ENCODE data around the gene ATP8A1.

Gene ATP8A1

GRCh38 chr4:42624551-42624950, 32.4 kb downstream of the ATP8A1 start:
- no peak for DNase-seq

- no peak for DNase-seq
Measured at GRCh38 chr4:42618023-42618422, 38.9 kb downstream of the ATP8A1 start.

- no peak for DNase-seq
Measured at GRCh38 chr4:42617030-42617429, 39.9 kb downstream of the ATP8A1 start.

DNA sequence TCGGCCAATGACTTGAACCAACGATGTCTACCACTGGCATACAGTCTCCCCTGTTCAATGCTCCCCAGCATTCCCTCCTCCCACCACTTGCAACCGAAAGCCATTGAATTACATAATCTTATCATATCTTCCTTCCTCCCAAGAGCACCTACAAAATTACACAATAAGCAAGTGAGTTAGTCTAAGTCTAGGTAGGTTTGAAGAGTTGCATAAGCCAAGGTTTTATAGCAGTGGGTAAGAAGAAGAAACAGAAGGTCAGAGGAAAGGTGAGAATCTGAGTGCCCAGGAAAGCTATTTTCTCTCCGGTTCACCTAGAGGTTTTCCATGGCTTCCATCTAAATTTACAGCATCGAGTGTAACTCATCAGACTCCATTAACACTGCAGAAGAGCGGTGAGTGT, 40.3 kb downstream of the ATP8A1 start:
- DNase-seq = no peak

DNA sequence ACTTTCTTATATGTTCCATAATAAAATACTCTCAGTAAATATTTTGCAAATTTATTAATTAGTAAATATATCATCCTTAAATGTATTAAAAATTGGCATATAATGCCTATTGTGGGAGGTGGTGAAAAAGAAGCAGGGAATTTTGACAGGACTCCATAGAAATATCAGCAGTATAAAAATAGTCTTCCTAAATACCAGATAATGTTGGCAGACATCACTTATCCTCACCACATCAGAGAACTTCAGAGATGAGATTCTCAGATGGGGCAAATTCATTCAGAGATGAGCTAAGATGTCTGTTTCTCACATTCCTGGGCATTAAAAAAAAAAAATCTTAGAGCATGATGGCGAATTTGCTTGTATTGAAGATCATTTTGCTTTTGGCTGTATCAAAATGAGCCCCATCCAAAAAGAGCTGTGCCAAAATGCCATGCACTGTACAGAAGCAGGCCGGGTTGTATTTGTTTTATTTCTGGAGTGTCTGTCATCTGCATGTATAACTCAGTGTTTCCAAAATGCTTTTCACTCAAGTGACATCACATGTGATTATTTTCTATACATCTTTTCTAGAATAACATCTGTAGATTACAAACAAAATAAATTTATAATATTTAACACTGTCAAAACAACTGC, 41.7 kb downstream of the ATP8A1 start:
- no peak for DNase-seq

DNA sequence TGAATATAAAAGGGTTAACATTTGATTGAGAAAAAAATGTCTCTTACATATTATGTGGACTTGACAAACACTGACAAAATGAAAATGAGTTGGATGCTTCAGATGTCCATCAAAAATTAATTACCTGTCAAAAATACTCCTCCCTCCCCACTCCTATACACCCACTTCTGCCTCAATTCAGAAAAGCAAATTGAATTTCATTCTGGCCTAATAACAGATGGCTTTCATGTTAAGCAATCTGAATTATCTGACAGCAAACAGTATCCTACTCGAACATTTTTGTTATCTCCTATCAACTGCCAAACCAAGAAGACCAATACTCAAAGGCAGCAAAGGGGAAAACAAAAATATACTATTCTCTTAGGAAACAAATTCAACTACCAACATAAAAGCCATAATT, 44.0 kb downstream of the ATP8A1 start:
- DNase-seq = no peak

- no peak for DNase-seq
Measured at GRCh38 chr4:42610941-42611340, 46.0 kb downstream of the ATP8A1 start.

DNA sequence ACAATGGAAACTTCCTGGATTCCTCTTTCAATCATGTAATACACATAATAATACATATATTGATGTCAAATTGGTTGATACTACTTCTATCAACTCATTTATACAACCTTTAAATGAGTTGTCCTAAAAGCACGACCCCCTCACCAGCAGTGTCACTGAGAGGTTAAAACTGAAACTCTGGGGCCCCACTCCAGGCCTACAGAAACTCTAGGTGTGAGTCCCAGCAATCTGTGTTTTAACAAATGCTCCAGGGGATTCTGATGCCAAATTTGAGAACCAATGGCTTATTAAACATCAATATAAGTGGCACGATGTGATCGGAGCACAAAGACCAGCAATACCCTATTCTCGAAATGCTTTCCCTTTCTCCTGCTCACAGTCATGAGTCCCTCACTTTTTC, 47.9 kb downstream of the ATP8A1 start:
- DNase-seq = no peak

- DNase-seq = no peak
Measured at GRCh38 chr4:42608551-42608950, 48.4 kb downstream of the ATP8A1 start.

- DNase-seq = no peak
Measured at GRCh38 chr4:42607011-42607726, 49.7 kb downstream of the ATP8A1 start.

- DNase-seq = no peak
Measured at GRCh38 chr4:42605264-42605663, 51.6 kb downstream of the ATP8A1 start.

DNA sequence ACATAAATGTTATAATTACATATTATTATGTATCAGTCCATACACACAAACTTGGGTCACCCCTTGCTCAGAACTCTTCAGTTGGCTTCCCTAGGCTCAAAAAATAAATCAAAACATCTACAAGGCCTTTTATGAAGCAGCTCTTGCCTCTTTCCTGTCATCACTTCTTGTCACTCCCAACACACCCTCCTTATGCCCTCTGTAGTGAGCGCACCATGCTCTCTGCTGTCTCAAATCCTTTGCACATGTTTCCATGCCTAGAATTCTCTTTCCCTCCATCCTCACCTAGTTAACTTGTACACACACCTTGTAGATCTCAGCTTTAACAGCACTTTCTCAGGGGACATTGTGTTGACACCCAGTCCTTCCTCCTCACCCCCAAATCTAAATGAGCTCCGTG, 53.0 kb downstream of the ATP8A1 start:
- no peak for DNase-seq

- DNase-seq = no peak
Measured at GRCh38 chr4:42600578-42600977, 56.3 kb downstream of the ATP8A1 start.

- no peak for DNase-seq
Measured at GRCh38 chr4:42596918-42597317, 60.0 kb downstream of the ATP8A1 start.

DNA sequence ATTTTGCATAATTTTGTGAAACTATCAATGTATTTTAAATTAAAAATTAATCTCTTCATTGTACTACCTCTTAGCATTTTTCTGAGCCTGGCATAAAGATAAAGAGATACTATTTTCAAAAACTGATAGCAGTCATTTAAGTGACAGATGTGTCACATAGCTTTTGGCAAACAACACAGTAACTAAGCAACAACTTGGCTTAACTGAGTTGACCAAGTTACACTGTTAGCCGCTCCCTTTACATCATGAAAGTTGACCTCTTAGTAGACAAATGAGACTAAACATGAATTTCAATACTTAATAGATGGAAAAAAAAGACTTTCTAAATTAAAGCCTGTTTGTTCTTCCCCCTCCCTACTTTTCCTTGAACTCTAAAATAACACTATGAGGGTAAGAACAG, 62.0 kb downstream of the ATP8A1 start:
- no peak for DNase-seq

DNA sequence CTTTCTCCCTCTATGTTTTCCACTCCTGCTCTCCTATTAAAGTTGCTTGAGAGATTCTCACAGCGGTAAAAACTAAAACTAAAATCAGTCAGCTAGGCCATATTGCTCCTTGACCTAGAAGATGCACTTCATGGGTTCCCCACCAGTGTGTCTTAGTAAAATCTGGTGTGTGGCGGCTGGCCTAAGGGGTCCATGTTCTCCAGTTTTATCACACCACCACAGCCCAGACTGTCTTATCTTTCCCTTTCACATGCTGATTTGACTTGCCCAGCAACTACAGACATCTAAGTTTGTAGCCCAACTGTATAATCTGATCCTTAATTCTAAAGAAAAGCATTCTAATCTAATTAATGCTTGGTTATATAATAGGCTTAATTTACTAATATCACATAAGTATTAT, 68.0 kb downstream of the ATP8A1 start:
- peak; percentile 85 for DNase-seq

- DNase-seq = no peak
Measured at GRCh38 chr4:42586775-42587174, 70.1 kb downstream of the ATP8A1 start.

- no peak for DNase-seq
Measured at GRCh38 chr4:42579903-42580302, 77.0 kb downstream of the ATP8A1 start.

DNA sequence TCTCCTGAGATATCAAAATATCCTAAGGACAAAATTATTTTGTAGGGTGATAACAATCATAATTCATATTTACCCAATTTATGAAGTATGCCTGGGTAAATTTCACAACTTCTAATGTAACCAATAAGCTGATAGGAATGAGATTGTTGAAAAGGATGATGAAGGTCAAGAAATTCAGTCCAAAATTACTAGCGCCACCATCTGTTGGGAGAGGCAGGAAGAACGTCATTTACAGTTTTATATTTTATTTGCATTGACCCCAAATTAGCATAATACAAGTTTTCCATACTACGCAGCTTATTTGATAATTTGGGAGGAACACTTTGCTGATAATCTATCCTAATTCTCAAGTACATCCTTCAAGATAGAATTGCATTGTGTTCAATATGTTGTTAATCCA, 78.7 kb downstream of the ATP8A1 start:
- no peak for DNase-seq

DNA sequence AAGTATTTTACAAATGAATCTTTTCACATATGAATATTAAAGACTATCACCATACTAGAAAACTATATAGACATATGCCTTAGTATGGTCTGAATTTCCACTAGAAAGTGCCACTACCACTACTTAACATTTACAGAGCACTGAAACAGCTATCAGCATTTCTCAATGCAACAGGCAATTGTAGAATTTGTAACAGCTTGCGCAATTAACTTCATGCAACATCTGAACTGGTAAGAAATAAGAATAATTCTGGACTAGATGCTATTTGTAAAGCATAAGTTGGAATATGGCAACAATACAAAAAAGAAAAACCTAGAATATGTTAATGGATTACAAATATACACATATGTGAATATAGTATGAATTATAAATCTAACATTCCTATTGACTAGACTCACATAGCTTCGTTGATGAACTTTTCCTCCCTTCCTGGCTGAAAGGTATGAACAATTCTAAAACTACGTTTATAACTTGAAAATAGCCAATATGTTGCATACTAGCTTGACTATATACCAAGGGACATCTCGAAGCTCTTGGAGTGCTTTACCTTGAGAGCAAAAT, 82.0 kb downstream of the ATP8A1 start:
- DNase-seq = peak; percentile 34

GRCh38 chr4:42573249-42573648, 83.7 kb downstream of the ATP8A1 start:
- no peak for DNase-seq

GRCh38 chr4:42570221-42570620, 86.7 kb downstream of the ATP8A1 start:
- DNase-seq = no peak

DNA sequence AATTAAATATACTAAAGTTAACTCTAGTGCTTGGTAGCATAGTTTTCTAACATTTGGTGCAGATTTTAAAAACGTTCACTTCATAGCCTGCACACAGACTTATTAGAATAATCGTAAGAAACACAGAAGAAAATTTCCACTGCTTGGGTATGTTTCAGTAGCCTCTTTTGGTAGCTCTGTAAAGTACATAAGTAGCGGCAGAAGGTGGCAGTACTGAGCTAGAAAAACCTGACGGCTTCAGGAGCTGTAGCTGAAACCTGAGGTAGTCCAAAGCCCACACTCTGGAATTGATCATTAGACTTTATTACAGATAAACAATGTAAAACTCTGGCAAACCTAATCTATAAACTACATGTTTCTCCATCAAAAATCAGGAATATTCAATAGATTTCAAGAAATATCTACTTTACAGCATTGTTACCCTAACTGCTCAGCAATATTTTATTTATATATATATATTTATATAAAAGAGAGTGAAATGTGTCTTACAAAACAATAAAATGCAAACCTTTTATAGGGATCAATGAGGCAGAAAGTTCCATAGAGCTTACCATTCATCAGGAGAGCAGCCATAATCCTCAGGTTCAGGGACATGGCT, 88.2 kb downstream of the ATP8A1 start:
- DNase-seq = peak; percentile 90

GRCh38 chr4:42566835-42567234, 90.1 kb downstream of the ATP8A1 start:
- DNase-seq = peak; percentile 3
